NCI-H69 (cell line): ENCODE measurements around the gene GPRC5B.

Experiments used
- DNase-seq: peaks from one replicate; lab custom pipeline; 2025; lab: John Stamatoyannopoulos, UW

The GPRC5B gene

GRCh38 chr16:19898166-19898565, 13.5 kb upstream of the GPRC5B start:
- DNase-seq: no peak

- DNase-seq: no peak
Measured at GRCh38 chr16:19896951-19897350, 12.3 kb upstream of the GPRC5B start.

DNA sequence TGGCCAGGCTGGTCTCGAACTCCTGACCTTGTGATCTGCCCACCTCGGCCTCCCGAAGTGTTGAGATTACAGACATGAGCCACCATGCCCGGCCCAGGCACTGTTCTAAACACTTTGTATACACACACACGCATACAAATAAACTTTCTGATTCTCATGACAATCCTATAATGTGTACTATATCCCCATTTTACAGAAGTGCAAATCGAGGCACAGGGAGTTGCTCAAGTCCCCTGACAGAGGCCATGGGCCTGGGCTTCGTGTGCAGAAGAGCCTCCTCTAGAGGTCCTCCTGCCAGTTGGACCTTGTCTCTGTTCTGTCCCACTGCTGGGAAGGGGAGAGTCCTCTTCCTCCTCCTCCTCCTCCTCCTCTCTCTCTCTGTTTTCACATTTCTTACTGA, 9.9 kb upstream of the GPRC5B start:
- no peak for DNase-seq

DNA sequence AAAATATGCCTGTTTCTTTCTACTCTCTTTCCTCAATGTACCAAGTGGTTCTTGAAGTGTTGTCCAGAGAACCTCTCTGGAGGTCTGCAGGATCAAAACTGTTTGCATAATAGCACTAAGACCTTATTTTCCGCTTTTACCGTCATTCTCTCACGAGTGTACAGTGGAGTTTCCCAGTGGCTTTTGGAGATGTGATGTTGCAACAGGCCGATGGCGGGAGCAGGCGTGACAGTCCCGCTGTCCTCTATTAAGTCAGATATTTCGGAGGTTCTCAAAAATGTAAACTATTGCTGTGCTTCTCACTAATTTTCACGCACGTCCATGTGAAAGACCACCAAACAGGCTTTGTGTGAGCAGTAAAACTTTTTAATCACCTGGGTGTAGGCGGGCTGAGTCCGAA, 8.3 kb upstream of the GPRC5B start:
- no peak for DNase-seq

- DNase-seq: no peak
Measured at GRCh38 chr16:19890901-19891300, 6.3 kb upstream of the GPRC5B start.

GRCh38 chr16:19888834-19889233, 4.2 kb upstream of the GPRC5B start:
- no peak for DNase-seq

- peak; percentile 85 for DNase-seq
Measured at GRCh38 chr16:19886073-19886941, 1.7 kb upstream of the GPRC5B start.

DNA sequence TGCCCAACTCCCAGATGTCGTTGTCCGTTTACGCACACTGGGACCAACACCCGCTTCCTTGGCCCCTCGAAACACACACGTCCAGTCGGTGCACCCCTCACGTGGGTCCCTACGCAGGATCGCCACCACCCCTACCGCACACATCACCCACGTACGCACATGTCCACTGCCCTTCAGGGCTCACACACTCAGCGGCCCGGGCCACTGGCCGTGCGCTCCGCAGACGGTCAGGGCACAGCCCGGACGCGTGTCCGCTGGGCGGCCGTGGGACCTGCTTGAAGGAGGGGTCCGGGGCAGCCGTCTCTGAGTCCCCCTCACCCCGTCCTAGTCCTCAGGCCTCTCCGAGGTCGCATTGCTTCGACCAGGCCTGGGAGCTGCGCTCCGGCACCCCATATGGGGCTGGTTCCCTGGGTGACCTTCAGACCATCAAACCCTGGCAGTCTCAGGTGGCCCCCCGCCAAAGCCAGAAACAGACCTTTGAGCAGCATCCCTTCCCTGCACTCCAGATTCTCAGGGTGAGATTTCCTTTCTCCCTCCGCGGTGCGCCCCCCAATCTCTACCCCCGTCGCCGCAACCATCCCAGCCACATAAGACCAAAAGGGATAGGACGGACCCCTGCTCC, 914 bp upstream of the GPRC5B start:
- DNase-seq: no peak

DNA sequence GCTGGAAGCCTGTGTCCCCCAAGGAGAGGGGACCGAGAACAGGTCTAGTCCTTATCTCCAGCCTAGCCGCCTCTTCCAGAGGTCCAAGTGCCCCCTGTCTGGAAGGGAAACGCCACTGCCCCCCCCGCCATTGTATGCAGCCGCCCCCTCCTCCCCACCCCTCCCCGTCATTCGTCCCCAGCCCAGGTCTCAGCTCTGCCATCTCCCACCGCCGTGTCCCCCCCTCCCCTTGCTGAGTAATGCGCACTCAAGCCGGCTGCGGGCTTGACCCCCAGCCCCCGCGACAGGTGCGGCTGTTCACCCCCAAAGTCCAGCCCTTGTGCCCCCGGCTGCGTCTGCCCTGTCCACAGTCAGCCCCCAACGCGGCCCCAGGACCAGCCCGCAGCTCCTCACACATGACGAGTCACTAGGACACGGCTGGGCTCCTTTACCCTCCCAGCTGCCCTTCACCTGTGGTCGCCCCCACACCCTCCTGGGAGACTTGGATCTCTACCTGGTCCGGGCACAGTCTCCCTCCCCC, 622 bp downstream of the GPRC5B start:
- peak; percentile 82 for DNase-seq

GRCh38 chr16:19883296-19883965, 1.2 kb downstream of the GPRC5B start:
- DNase-seq: peak; percentile 79

DNA sequence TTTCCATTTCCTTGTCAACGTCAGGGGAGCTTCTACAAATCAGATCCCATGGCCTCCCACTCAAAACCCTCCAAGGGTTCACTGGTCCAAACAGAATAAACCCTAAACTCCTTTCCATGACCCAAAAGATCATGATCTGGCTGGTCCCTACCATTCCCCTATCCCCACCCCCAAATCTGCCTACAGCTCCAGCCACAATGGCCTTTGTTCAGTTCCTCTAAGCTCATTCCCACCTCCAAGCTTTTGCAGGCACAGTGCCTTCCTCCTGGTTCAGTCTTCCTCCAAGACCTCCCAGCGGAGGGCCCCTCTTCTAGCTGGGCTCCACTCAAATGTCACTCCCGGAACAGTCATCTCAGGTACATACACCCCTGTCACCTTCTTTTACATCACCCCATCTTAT, 2.0 kb downstream of the GPRC5B start:
- DNase-seq: peak; percentile 71

DNA sequence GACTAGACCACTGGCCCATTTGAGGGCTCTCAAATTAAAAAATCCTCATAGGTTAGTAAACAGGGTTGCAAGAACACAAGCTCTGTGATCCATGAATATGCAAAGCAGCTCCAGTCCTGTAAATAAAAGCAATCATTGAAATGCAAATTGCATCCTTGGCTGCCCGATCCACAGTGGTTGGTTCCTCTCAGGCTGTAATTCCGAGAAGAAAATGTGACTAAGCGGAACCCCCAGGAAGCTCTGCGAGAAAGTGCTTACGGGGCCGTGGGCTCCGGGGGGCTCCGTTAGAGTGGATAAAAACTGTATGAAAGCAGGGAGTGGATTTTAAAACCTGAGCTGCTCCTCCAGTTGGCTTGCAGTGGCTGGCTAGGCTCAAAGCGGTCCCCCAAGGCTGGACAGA, 2.5 kb downstream of the GPRC5B start:
- peak; percentile 60 for DNase-seq

DNA sequence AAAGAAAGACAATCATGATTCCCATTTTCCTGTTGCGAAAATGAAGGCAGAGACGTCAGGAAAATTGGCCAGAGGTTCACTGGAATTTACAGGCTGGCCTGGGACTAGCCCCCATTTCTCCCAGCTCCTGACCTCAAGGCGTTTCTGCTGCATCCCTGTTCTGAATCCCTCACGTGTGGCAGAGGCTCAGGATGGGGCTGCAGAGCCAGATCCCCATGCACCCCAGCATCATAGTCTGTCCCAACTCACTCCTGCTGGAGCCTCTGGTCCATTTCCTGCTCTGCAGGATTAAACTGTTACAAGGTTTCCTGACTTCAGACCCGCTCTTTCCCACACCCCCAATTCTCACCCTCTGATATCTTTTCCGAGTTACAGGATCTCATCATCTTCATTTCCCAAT, 2.9 kb downstream of the GPRC5B start:
- DNase-seq: peak; percentile 53

- peak; percentile 25 for DNase-seq
Measured at GRCh38 chr16:19881028-19881427, 3.6 kb downstream of the GPRC5B start.

GRCh38 chr16:19879241-19879792, 5.3 kb downstream of the GPRC5B start:
- peak; percentile 100 for DNase-seq

- no peak for DNase-seq
Measured at GRCh38 chr16:19878757-19879156, 5.9 kb downstream of the GPRC5B start.

DNA sequence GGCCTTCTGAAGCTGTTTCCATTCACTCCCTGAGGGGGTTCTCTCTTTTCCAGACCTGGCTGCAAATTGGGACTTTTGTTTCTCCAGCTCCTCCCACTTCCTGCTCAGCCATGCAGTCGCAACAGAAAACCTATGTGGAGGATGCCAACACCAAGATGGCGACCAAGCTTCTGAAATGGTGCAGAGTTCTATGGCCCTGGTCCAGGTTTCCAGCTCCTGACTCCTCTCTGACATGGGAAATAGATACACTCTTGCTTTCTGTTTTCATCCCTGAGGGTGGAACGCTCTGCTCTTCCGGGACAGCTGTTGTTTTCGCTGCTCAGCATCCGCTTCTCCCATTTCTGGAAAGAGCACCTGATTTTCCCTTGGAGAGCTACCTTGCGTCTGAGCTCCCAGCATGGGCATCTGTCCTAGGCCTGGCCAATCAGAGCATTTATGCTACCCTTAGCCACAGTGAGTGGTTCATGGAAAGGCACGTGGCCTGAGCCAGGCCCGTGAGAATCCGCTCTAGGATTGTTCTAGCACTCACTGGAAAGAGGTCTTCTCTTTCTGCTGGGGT, 8.1 kb downstream of the GPRC5B start:
- DNase-seq: peak; percentile 70

DNA sequence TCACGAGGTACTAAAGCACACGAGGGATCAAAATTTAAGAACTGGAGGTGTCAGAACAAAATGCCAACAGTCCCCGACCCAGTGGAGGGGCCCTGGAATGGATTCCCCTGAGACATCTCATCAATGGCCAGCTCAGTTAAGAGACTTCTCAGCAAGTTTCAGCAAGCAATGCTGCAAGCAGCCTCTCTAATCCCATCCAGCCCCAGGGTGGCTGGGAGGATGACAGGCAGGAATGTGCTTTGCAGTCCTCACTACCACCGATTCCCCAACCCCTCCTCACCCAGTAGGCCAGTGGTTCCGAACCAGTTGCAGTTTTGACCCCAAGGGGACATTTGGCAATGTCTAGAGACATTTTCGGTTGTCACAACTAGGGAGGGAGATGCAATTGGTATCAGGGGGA, 8.7 kb downstream of the GPRC5B start:
- DNase-seq: no peak

GRCh38 chr16:19874851-19875546, 9.6 kb downstream of the GPRC5B start:
- DNase-seq: peak; percentile 61

DNA sequence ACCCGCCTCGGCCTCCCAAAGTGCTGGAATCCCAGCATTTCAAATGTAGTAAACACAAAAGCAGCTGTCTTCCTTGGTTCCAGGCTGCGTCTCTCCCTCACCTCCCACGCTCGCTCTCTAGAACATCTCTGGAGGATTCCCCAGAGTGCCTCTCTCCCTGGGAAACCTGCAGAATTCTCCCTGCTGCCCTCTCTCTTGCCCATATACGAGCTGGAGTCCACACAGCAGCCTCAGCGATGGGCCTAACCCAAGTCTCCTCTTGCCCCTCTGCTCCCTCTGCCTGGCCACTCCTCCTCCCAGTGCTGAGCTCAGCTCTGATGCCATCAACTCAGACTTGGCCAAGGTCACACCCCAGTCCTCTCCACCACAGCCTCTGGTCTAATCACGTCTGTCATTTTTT, 10.6 kb downstream of the GPRC5B start:
- DNase-seq: no peak

DNA sequence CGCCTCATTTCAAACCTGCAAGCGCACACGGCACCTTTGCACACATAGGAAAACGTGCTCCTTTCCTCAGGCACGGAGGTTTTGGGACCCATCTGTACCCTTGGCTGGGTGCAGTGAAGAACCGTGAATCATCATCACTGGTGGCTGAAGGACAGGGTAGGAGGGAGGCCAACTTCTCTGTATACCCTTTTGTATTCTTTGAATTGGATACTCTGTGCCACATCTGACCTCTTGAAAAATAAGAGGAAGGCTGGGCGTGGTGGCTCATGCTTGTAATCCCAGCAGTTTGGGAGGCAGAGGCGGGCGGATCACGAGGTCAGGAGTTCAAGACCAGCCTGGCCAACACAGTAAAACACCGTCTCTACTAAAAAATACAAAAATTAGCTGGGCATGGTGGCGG, 11.7 kb downstream of the GPRC5B start:
- DNase-seq: no peak
